MV-4-11 (cell line): ENCODE results near the gene CROT.

Source experiments
- DNase-seq: peaks from one replicate; lab custom pipeline; 2025; lab: John Stamatoyannopoulos, UW

The CROT gene

DNA sequence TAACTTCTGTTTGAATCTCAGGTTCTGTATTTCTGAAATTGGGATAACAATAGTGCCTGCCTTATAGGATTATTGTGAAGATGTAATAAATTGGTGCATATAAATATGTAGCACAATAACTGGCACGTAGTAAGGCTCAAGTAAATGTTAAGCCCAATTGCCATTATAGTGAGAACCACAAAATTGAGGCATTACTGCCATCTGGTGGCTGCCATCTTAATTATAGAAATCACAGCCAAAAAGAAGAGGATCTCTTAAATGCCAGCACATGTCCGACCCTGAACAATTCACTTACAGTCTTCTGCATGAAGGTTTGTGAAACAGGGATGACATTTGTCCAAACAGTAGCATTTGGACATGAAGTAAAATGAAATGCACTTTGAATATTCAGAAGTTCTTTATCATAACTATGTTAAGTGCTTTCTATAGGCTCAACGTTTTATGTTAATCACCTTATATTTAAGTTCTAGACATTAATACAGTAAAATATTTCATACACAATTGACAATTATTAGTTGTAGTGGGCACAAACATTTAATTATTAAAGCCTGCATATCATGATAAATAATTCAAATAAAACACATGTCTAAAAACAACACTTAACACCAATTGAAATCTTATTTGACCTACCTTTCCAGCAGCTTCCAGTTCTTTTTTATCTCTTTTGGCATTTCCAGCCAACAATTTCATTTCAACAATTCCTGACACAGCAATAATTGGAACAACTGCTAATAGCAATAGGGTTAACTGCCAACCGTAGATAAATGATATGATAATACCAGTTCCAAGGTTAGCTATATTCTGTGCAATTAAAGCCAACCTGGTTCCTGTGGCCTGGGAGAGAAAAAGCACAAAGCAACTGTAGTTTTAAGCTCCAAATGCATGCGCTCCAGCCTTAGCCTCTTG lies 71.5 kb downstream of the CROT start:
- peak; percentile 53 for DNase-seq

DNA sequence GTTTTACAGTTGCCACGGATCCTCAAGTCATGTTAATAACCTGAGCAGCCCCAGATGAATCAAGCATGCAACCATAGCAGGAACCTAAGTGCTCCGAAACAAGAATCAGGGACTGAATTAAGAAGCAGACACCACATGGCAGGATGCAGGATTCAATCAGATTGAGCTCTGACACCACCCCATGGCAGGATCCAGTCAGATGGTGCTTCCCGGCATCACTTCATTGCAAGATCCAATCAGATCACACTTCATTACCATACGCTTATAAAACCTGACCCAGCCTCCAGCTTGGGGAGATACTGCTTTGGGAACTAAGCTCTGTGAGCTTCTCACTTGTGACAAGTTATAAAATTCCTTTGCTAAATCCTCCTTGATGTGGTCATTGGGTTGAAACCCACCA lies 74.7 kb downstream of the CROT start:
- DNase-seq: no peak

DNA sequence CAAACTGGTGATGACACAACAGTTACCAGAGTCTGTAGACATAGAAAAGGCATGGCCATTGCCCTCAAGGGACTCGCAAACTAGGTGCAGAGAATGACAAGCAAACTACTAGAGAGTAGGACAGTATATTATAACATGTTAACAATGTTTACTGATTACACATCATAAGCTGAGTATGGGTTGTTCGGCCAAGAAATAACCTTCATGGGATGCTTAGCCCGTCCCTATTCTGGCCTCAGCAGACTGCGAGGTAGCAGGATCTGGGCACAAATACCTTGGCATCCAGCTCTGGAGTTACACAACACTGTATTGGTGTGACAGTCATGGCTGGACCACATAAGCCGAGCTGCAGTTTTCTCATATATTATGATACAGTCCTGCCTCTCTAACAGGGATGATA lies 78.6 kb downstream of the CROT start:
- DNase-seq: no peak

DNA sequence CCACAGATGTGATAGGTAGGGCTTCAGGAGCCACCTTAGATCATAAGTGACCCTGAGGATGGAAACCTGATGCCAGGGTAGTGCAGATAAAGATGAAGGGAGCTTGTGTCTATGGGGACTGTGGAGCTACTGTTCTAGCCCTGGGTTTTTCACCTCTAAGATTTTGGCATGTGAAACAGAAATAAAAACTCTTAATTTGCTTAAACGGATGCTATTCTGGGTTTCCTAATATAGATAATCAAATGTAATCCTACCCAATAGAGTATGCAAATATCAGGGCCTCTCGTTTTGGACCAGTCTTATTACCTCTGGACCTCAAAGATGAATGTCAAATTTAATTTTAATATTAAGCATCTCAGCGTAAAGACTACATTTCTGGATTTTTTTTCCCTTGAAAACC lies 80.7 kb downstream of the CROT start:
- no peak for DNase-seq

DNA sequence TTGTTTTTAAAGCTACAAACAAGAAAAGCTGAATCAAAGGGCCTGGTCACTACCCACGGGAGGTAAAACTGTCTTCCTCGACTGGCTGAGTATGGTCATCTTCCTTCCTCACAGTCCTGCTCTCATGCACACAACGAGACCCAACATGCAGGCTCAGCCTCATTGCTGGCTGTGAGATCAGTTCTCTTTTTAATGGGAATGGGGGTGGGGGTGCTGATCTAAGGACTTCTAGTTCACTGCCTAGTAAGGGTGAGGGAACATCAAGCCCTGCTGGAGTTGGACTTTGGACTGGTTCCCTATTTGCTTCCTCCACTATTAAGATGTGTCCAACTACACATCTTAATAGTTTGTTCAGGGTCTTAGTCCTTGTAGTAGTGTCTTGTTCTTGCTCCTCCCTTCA lies 81.8 kb downstream of the CROT start:
- DNase-seq: no peak

DNA sequence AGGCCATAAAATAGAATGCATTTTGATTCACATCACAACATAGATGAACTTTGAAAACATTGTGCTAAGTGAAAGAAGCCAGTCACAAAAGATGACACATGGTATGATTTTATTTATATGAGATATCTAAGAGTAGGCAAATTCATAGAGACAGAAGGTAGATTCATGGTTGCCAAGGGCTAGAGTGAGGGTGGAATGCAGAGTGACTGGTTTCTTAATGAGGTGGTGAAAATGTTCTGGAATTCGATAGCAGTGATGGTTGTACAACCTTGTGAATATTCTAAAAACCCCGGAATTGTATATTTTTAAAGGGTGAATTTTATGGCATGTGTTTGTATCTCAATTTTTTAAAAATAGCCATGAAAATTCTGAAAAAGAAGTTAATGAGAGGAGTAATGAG lies 87.1 kb downstream of the CROT start:
- no peak for DNase-seq

DNA sequence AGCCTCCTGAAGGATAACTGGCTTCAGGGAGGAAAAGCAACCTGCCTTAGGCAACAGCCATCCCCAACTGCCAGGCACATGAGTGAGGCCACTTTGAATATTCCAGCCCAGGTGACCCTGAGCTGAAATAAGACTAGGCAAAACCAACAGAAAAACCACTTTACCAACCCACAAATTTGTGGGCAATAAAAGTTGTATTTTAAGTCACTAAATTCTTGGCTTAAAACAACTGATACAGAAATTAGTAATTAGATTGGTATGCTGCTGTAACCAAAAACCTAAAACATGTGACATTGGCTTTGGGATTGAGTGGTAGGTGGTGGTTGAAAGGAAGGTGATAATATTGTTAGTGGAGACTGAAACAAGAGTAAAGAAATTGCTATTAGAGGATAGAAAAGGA lies 90.1 kb downstream of the CROT start:
- DNase-seq: no peak

DNA sequence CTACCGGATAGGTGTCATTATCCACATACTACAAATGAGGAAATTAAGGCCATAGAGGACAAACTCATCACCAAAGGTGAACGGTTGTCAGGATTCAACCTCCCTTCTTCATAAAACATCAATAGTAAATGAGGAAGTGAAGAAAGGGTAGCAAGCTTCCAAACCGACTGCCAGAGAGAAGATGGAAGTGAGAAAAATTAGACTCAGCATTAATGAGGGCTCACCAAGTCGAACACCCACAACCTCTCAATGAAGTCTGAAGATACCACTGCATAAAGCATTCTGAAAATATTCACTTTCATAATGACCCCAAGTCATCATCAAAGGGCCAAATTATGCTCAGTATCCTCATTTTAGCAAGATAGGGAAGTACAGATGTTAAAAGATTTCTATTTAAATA lies 100.4 kb downstream of the CROT start:
- peak; percentile 90 for DNase-seq

DNA sequence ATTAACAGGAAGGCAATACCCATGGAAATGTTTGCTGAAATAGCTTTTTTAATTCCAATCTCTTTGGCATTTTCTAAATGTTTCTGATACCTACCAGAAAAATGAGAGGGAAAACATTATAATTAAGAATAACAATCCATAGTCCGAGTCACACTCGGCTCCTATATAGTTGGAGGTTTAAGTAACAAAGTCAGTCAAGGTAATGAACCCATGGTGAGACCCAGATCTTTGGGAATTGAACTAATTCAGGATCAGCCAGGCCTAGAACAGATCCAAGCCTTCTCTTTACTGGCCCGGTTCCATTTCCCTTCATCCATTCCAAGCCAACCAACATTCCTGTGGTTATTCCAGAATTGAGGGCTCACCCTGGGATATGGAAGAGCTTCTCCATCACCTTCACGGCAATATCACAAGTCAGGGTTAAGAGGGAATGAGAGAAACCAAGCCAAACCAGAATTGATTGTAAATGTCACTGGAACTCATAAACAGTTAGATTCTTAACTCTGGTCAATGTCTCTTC lies 101.7 kb downstream of the CROT start:
- DNase-seq: no peak

DNA sequence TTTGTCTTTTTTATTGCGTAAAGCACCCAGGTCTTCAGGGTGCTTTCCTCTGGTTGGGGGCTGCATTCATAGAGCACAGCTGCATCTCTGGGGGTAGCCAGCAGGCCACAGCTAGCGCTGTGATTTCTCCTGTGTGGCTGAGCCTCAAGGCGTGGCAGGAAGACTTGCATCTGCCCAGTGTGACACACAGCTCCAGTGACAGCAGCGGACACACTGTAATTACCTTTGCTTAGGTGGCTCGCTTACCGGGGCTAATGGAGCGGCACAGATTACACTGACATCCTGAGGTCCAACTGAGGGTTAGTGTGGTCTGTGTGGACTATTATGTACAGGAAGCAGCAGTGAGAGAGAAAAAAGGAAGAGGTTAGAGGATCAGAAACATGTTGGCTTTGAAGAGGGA lies 102.9 kb downstream of the CROT start:
- peak; percentile 55 for DNase-seq
